Gastrocnemius medialis (tissue), 4 donors: ENCODE measurements around the gene ZNF710. TPM values are rescaled to one million over a fixed set of nuclear protein-coding genes. Genes with fewer than 3 reads are reported as not detected.

Source experiments
- ATAC-seq, 2 donors: fragments of 150-250 bp; one replicate each; pipeline ENCODE4 v1.9.1; 2016
- DNase-seq, 2 donors: peaks; one replicate each; pipeline ENCODE4 v3.0.0-alpha.2; 2019
- H3K27ac ChIP-seq, 4 donors: fragments of 200-600 bp; sonication (generic); 1 replicate in 1 of 4; 2 replicates in 3 of 4; pipeline ENCODE4 v1.5.1; 2016 to 2018; ENCODE audit warnings: mild to moderate bottlenecking in 2 of 4, moderate library complexity in 1 of 4
- H3K27me3 ChIP-seq, 3 donors: fragments of 200-600 bp; sonication (generic) in 2 of 3; 1 replicate in 1 of 3; 2 replicates in 2 of 3; pipeline versions ENCODE4 v1.5.1 to v1.6.0; 2016 to 2019; ENCODE audit warnings: mild to moderate bottlenecking in 1 of 3, moderate library complexity in 1 of 3
- H3K36me3 ChIP-seq, 2 donors: fragments of 200-600 bp; sonication (generic) in 1 of 2; one replicate each; pipeline ENCODE4 v1.5.1; 2017 to 2018
- H3K4me1 ChIP-seq, 2 donors: fragments of 200-600 bp; sonication (generic) in 1 of 2; one replicate each; pipeline ENCODE4 v1.5.1; 2016 to 2017; ENCODE audit warnings: mild to moderate bottlenecking in 2 of 2
- H3K4me3 ChIP-seq, 4 donors: fragments of 200-600 bp; sonication (generic) in 3 of 4; 1 replicate in 1 of 4; 2 replicates in 3 of 4; pipeline ENCODE4 v1.5.1; 2016 to 2019; ENCODE audit warnings: mild to moderate bottlenecking in 2 of 4
- H3K9me3 ChIP-seq, 3 donors: fragments of 200-600 bp; sonication (generic) in 2 of 3; 1 replicate in 1 of 3; 2 replicates in 2 of 3; pipeline ENCODE4 v1.5.1; 2016 to 2019
- CTCF ChIP-seq, 5 experiments: fragments of 450-650 bp in 3 of 5; fragments of 200-600 bp in 2 of 5; sonication (generic) in 2 of 5; IDR thresholded peaks in 4 of 5; conservative IDR thresholded peaks in 1 of 5; 1 replicate in 4 of 5; 2 replicates in 1 of 5; pipeline ENCODE4 v1.5.1; 2016 to 2019; ENCODE audit warnings: antibody characterized with exemption in 5 of 5, mild to moderate bottlenecking in 3 of 5, moderate library complexity in 3 of 5
- POLR2A ChIP-seq, 2 donors: fragments of 450-650 bp; IDR thresholded peaks; one replicate each; pipeline ENCODE4 v1.6.1; 2017; ENCODE audit warnings: antibody characterized with exemption in 2 of 2, mild to moderate bottlenecking in 2 of 2, moderate library complexity in 2 of 2
- in situ Hi-C, 4 donors: fragments of 200-750 bp; cut with MboI; loops; one replicate each; pipeline versions ENCODE4 v1.15.0 to v1.8.0; 2017; ENCODE audit warnings: low sequenced_read_pairs in 4 of 4
- intact Hi-C: fragments of 100-400 bp; cut with DNase I; formaldehyde crosslinking; loops from one replicate; pipeline ENCODE4 v1.15.1; 2023; ENCODE audit warnings: low total_unique reads
- total RNA-seq, 4 donors: library from RNA; depleted of rRNA; stranded (reverse); fragments of >200 nt; gene quantifications; one replicate each; pipeline versions ENCODE4 v1.1.0 to v1.2.3, GENCODE V29; 2016

The ZNF710 gene
- total RNA-seq, 4 donors from 2014 or later: 2.6 to 5.4 (median 3.2) TPM

GRCh38 chr15:90099072-90099867 lies 98.1 kb downstream of the ZNF710 start:
- in situ Hi-C loops (loop anchor here in 3 of 4 donors (25.0 kb wide), 1 partner anchor 337 kb away; the partner anchor contains the start of gene MESP1 (in 3 of the 3)), intact Hi-C loops (loop anchor here (5.0 kb wide), 1 partner anchor 97 kb away; the partner anchor contains the start of gene ZNF710)
- H3K36me3 ChIP-seq: no peaks in the 10 kb centered on the region
- peak overlapping the region; percentile 94 to 100 (median 99) for H3K27ac ChIP-seq
- no peaks in the 10 kb centered on the region for H3K27me3 ChIP-seq
- DNase-seq: peak in 1 of 2 donors; percentile 13
- H3K4me1 ChIP-seq: peaks cover 79 to 88% of the 10 kb centered on the region in 2 donors
- ATAC-seq: no peak
- H3K9me3 ChIP-seq: no peaks in the 10 kb centered on the region
- H3K4me3 ChIP-seq: no peak overlapping the region
- TF ChIP-seq POLR2A (IDR thresholded peaks at IDR 0.05) (no peak), CTCF (IDR thresholded peaks at IDR 0.05 in 4 of 5, conservative IDR thresholded peaks at IDR 0.05 in 1 of 5) (no peak)

GRCh38 chr15:90099868-90100831 lies 99.0 kb downstream of the ZNF710 start:
- TF ChIP-seq CTCF (IDR thresholded peaks at IDR 0.05 in 4 of 5, conservative IDR thresholded peaks at IDR 0.05 in 1 of 5) (no peak), POLR2A (IDR thresholded peaks at IDR 0.05) (no peak)
- Histone ChIP-seq H3K4me1 (peaks cover 79 to 88% of the 10 kb centered on the region in 2 donors), H3K4me3 (peak overlapping the region in 1 of 4 donors; percentile 89), H3K9me3 (no peaks in the 10 kb centered on the region), H3K27ac (peak overlapping the region; percentile 94 to 100 (median 99)), H3K27me3 (no peaks in the 10 kb centered on the region), H3K36me3 (no peaks in the 10 kb centered on the region)
- ATAC-seq (peak in 1 of 2 donors; percentile 7), DNase-seq (peak in 1 of 2 donors; percentile 78)
- intact Hi-C loops: loop anchor here (5.0 to 10.0 kb wide), 3 partner anchors 98 to 1188 kb away; partner anchors contain the start of genes MFGE8 and ZNF710
- in situ Hi-C loops: loop anchor here in 3 of 4 donors (25.0 kb wide), 1 partner anchor 338 kb away; the partner anchor contains the start of gene MESP1 (in 3 of the 3)

DNA sequence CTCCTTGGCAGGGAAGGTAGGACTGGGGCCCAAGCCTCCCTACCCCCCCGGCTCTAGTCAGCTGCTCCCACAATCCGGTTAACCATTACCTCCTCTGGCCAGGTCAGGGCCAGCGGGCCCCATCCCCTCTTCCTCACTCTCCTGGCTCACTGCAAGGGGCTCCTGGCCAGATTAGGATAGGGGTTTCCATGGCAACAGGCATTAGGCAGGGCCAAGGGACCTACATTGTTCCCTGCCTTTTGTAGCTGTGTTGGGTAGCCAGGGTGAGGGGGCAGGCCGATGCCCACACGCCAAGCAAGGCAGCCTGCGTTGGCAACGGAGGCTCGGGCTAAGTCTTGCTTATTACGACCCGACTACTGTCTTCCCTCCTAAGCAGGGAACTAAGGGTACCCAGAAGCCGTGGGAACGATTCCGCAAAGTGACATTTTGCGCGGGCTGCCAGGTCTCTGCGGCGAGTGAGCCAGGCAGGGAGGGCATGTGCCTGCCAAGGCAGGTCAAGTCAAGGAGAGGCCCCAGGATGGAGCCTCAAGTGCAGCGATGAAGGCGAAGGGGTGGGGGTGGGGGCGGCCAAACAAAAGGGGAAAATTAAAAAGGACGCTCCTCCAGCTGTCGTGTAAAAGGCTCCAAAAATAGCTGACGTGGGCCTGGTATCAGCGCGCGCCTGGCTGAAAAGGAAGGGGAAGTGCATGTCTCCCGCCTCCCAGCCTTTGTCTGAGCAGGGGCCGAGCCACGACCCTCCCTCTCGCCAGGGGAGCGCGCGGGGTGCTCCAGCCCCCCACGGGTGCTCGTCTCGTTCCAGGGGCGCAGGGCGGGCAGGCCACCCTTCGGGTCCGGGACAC lies 100.2 kb downstream of the ZNF710 start:
- TF ChIP-seq POLR2A (IDR thresholded peaks at IDR 0.05) (no peak), CTCF (IDR thresholded peaks at IDR 0.05 in 4 of 5, conservative IDR thresholded peaks at IDR 0.05 in 1 of 5) (no peak)
- H3K27me3 ChIP-seq: no peaks in the 10 kb centered on the region
- H3K4me3 ChIP-seq: peak overlapping the region; percentile 68 to 93 (median 80)
- no peaks in the 10 kb centered on the region for H3K36me3 ChIP-seq
- H3K27ac ChIP-seq: peak overlapping the region; percentile 94 to 100 (median 99)
- intact Hi-C loops (loop anchor here (5.0 to 10.0 kb wide), 2 partner anchors 363 to 1189 kb away; partner anchors contain the start of gene MFGE8), in situ Hi-C loops (no loop called here)
- DNase-seq (peak; percentile 47 to 70), ATAC-seq (peak; percentile 10 to 13)
- peaks cover 76 to 84% of the 10 kb centered on the region in 2 donors for H3K4me1 ChIP-seq
- no peaks in the 10 kb centered on the region for H3K9me3 ChIP-seq
